ENCODE results near the gene ZNF627.

The ZNF627 gene

GRCh38 chr19:11659612-11660011 lies 62.3 kb downstream of the ZNF627 start:
- DNase-seq: no peak
- intact Hi-C loops (cut with DNase I): no loop called here

- no peak for DNase-seq
- intact Hi-C loops (cut with DNase I): no loop called here
Observed at GRCh38 chr19:11662278-11662677, 65.0 kb downstream of the ZNF627 start.

GRCh38 chr19:11663181-11663591 lies 65.9 kb downstream of the ZNF627 start:
- DNase-seq: no peak
- intact Hi-C loops (cut with DNase I): no loop called here
